Activated T-helper 2 cell treated with anti-CD3 and anti-CD28 coated beads, Interferon-gamma antibody, Interleukin-2, Interleukin-4, amounts not matched to agents 10 μg/mL and 5 μg/mL and 100 μg/mL, durations not matched to agents 14 hours and 24 hours and 36 hours (primary cell): ENCODE measurements around the gene TMA7B. TPM values are rescaled to one million over a fixed set of nuclear protein-coding genes. Genes with fewer than 3 reads are reported as not detected.
A peak's percentile ranks its signal among the peaks of the same experiment; 100 is the strongest.
"Not testable (repeated sequence)": the region's sequence is repeated elsewhere in the genome, so short reads cannot be mapped to it uniquely, and the experiment has no call there.

ENCODE experiments used
- DNase-seq: peaks from one replicate; pipeline ENCODE4 v3.0.0; 2021; ENCODE audit warnings: low spot score
- H3K27ac Mint-ChIP-seq: one replicate; pipeline ENCODE4 v1.8.0; 2021; ENCODE audit warnings: mixed read lengths
- H3K27me3 Mint-ChIP-seq: one replicate; pipeline ENCODE4 v1.8.0; 2021; ENCODE audit warnings: low read depth, mixed read lengths
- H3K36me3 Mint-ChIP-seq: one replicate; pipeline ENCODE4 v1.8.0; 2021; ENCODE audit warnings: low read depth, mixed read lengths
- H3K4me1 Mint-ChIP-seq: one replicate; pipeline ENCODE4 v1.8.0; 2021; ENCODE audit warnings: low read depth, mixed read lengths
- H3K4me3 Mint-ChIP-seq: one replicate; pipeline ENCODE4 v1.8.0; 2021; ENCODE audit warnings: low read depth, mild to moderate bottlenecking, moderate library complexity, mixed read lengths
- H3K9me3 Mint-ChIP-seq: one replicate; pipeline ENCODE4 v1.8.0; 2021; ENCODE audit warnings: mixed read lengths
- intact Hi-C: fragments of 100-400 bp; cut with micrococcal nuclease; formaldehyde crosslinking; loops from one replicate; pipeline ENCODE4 v1.15.1; 2023
- total RNA-seq: library from RNA; stranded (reverse); gene quantifications from 2 replicates; pipeline ENCODE4 v1.2.3, GENCODE V29; 2022

Gene TMA7B
- total RNA-seq, 1 donor from 2014 or later: 1.7 TPM

- Mint-ChIP-seq H3K4me3 (no peak overlapping the region), H3K9me3 (no peaks in the 10 kb centered on the region), H3K27ac (peak overlapping the region; percentile 10), H3K27me3 (no peaks in the 10 kb centered on the region), H3K4me1 (peaks cover 82% of the 10 kb centered on the region), H3K36me3 (peaks cover 74% of the 10 kb centered on the region)
- intact Hi-C loops: loop anchor here (2.0 to 5.0 kb wide), 2 partner anchors 13 to 203 kb away; no protein-coding TSS in a partner anchor
- no peak for DNase-seq
Measured at GRCh38 chr22:39949964-39950737, 10.0 kb upstream of the TMA7B start.

DNA sequence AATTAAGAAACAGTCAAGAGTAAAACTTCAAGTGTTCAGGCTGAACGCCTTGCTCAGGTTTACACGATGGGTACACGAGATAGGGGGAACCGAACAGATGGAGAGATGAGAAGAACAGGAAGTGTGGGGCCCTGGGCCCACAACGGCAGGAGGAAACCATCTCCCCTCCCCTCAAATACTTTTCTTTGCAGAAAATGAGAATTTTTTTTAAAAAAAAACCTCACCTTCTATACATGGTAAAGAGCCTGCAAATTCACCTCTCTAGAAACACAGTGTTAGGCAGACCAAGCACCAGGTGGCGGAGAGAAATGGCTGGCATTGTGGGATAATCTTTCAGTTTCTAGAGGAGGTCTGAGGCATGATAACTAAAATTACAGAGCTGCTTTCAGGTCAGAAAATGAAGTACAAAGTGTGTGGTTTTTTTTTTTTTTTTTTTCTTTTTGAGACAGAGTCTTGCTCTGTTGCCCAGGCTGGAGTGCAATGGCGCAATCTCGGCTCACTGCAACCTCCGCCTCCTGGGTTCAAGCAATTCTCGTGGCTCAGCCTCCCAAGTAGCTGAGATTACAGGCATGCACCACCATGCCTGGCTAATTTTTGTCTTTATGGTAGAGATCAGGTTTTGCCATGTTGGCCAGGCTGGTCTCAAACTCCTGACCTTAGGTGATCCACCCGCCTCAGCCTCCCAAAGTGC is 8.4 kb upstream of the TMA7B start:
- Mint-ChIP-seq H3K36me3 (peaks cover 81% of the 10 kb centered on the region), H3K4me3 (peak overlapping the region; percentile 58), H3K4me1 (peaks cover 78% of the 10 kb centered on the region), H3K27ac (peak overlapping the region; percentile 81)
- H3K27me3 Mint-ChIP-seq, H3K9me3 Mint-ChIP-seq: not testable (repeated sequence)
- intact Hi-C loops: loop anchor here (1.0 to 5.0 kb wide), 3 partner anchors 10 to 204 kb away; no protein-coding TSS in a partner anchor
- peak; percentile 34 for DNase-seq

DNA sequence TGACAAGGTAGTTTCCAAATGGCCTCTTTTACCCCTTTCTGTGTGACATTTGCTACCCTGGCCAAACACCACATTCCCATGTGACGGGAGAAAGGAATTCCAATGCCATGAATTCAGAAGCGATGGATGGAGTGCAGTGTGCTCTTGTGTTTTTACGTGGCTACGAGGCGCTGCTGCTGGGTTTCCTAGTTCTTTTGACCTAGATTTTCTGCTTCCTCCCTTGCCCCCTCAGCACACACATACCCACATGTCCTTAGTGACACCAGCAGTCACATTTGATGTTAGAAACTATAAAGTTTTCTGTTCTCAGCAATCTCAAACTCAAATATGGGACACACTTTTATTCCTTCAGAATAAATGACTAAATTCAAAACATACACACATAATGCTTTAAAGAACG is 7.8 kb upstream of the TMA7B start:
- peaks cover 78% of the 10 kb centered on the region for H3K4me1 Mint-ChIP-seq
- no peak overlapping the region for H3K4me3 Mint-ChIP-seq
- H3K9me3 Mint-ChIP-seq: no peaks in the 10 kb centered on the region
- intact Hi-C loops: loop anchor here (5.0 kb wide), 1 partner anchor 205 kb away; no protein-coding TSS in a partner anchor
- H3K36me3 Mint-ChIP-seq: peaks cover 81% of the 10 kb centered on the region
- no peak for DNase-seq
- H3K27ac Mint-ChIP-seq: peak overlapping the region; percentile 70
- H3K27me3 Mint-ChIP-seq: no peaks in the 10 kb centered on the region

- no peak for DNase-seq
- no peaks in the 10 kb centered on the region for H3K27me3 Mint-ChIP-seq
- H3K4me3 Mint-ChIP-seq: no peak overlapping the region
- H3K27ac Mint-ChIP-seq: peak overlapping the region; percentile 56
- no peaks in the 10 kb centered on the region for H3K9me3 Mint-ChIP-seq
- peaks cover 85% of the 10 kb centered on the region for H3K36me3 Mint-ChIP-seq
- peaks cover 82% of the 10 kb centered on the region for H3K4me1 Mint-ChIP-seq
- intact Hi-C loops: loop anchor here (5.0 kb wide), 1 partner anchor 206 kb away; no protein-coding TSS in a partner anchor
Measured at GRCh38 chr22:39953101-39953500, 7.1 kb upstream of the TMA7B start.

GRCh38 chr22:39954584-39955055 is 5.6 kb upstream of the TMA7B start:
- H3K4me1 Mint-ChIP-seq: peaks cover 84% of the 10 kb centered on the region
- no peaks in the 10 kb centered on the region for H3K9me3 Mint-ChIP-seq
- no peaks in the 10 kb centered on the region for H3K27me3 Mint-ChIP-seq
- no peak for DNase-seq
- no peak overlapping the region for H3K27ac Mint-ChIP-seq
- intact Hi-C loops: loop anchor here (5.0 kb wide), 1 partner anchor 207 kb away; no protein-coding TSS in a partner anchor
- H3K36me3 Mint-ChIP-seq: peaks cover 86% of the 10 kb centered on the region
- H3K4me3 Mint-ChIP-seq: no peak overlapping the region

- no peak overlapping the region for H3K27ac Mint-ChIP-seq
- no peaks in the 10 kb centered on the region for H3K27me3 Mint-ChIP-seq
- no peaks in the 10 kb centered on the region for H3K9me3 Mint-ChIP-seq
- no peak overlapping the region for H3K4me3 Mint-ChIP-seq
- DNase-seq: no peak
- intact Hi-C loops: no loop called here
- H3K36me3 Mint-ChIP-seq: peaks cover 86% of the 10 kb centered on the region
- H3K4me1 Mint-ChIP-seq: peaks cover 84% of the 10 kb centered on the region
Measured at GRCh38 chr22:39955675-39956074, 4.5 kb upstream of the TMA7B start.

- no peak for DNase-seq
- intact Hi-C loops: no loop called here
- no peaks in the 10 kb centered on the region for H3K9me3 Mint-ChIP-seq
- no peaks in the 10 kb centered on the region for H3K27me3 Mint-ChIP-seq
- no peak overlapping the region for H3K4me3 Mint-ChIP-seq
- peaks cover 83% of the 10 kb centered on the region for H3K4me1 Mint-ChIP-seq
- no peak overlapping the region for H3K27ac Mint-ChIP-seq
- peaks cover 86% of the 10 kb centered on the region for H3K36me3 Mint-ChIP-seq
Measured at GRCh38 chr22:39956932-39957664, 3.1 kb upstream of the TMA7B start.

- no peak for DNase-seq
- Mint-ChIP-seq H3K27me3 (no peaks in the 10 kb centered on the region), H3K4me3 (no peak overlapping the region), H3K27ac (no peak overlapping the region), H3K4me1 (peaks cover 75% of the 10 kb centered on the region), H3K36me3 (peaks cover 83% of the 10 kb centered on the region), H3K9me3 (no peaks in the 10 kb centered on the region)
- intact Hi-C loops: no loop called here
Measured at GRCh38 chr22:39958009-39958711, 2.0 kb upstream of the TMA7B start.

GRCh38 chr22:39958949-39959639 is 1.1 kb upstream of the TMA7B start:
- Mint-ChIP-seq H3K36me3 (peaks cover 81% of the 10 kb centered on the region), H3K27me3 (no peaks in the 10 kb centered on the region), H3K4me1 (peaks cover 71% of the 10 kb centered on the region), H3K9me3 (no peaks in the 10 kb centered on the region), H3K4me3 (no peak overlapping the region), H3K27ac (peak overlapping the region; percentile 9)
- intact Hi-C loops: no loop called here
- DNase-seq: no peak

- Mint-ChIP-seq H3K27me3 (no peaks in the 10 kb centered on the region), H3K36me3 (peaks cover 86% of the 10 kb centered on the region), H3K27ac (peak overlapping the region; percentile 82), H3K4me3 (peak overlapping the region; percentile 76), H3K9me3 (no peaks in the 10 kb centered on the region), H3K4me1 (peaks cover 63% of the 10 kb centered on the region)
- intact Hi-C loops: loop anchor here (1.0 to 2.0 kb wide), 5 partner anchors 10 to 51 kb away; no protein-coding TSS in a partner anchor
- DNase-seq: peak; percentile 79
Measured at GRCh38 chr22:39960791-39961746, 872 bp downstream of the TMA7B start.

DNA sequence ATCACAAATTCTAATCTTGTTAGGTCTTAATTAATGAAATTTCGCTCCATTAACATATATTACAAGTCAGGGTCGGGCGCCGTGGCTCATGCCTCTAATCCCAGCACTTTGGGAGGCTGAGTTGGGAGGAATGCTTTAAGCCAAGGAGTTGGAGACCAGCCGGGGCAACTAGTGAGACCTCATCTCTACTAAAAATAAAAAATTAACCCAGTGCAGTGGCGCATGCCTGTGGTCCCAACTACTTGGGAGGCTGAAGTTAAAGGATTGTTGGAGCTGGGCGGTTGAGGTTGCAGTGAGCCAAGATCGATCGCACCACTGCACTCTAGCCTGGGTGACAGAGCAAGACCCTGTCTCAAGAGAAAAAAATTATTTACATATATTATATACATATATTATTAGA is 1.9 kb downstream of the TMA7B start:
- no peak overlapping the region for H3K27ac Mint-ChIP-seq
- DNase-seq: no peak
- no peaks in the 10 kb centered on the region for H3K9me3 Mint-ChIP-seq
- H3K27me3 Mint-ChIP-seq: no peaks in the 10 kb centered on the region
- intact Hi-C loops: no loop called here
- peaks cover 60% of the 10 kb centered on the region for H3K4me1 Mint-ChIP-seq
- H3K4me3 Mint-ChIP-seq: peak overlapping the region; percentile 76
- H3K36me3 Mint-ChIP-seq: peaks cover 89% of the 10 kb centered on the region
